ENCODE data around the gene CXCR4.
A peak's percentile ranks its signal among the peaks of the same experiment; 100 is the strongest.

CXCR4 gene

GRCh38 chr2:136117909-136118818 is at the start of gene CXCR4:
CXCR4 (minus strand) TSS chr2:136118149; CDS start chr2:136118060, 89 bp downstream.
- DNase-seq (ENCODE audit: low spot score), result peak; percentile 86

GRCh38 chr2:136164280-136164776 is 46.4 kb upstream of the CXCR4 start:
- peak; percentile 23 for DNase-seq (ENCODE audit: low spot score)

GRCh38 chr2:136162438-136162837 is 44.5 kb upstream of the CXCR4 start:
- DNase-seq (ENCODE audit: low spot score), result peak; percentile 18

- no peak for DNase-seq (ENCODE audit: low spot score)
Measured at GRCh38 chr2:136156411-136156810, 38.5 kb upstream of the CXCR4 start.

GRCh38 chr2:136154384-136154783 is 36.4 kb upstream of the CXCR4 start:
- no peak for DNase-seq (ENCODE audit: low spot score)

- no peak for DNase-seq (ENCODE audit: low spot score)
Measured at GRCh38 chr2:136151021-136151971, 33.3 kb upstream of the CXCR4 start.

GRCh38 chr2:136149011-136149410 is 31.1 kb upstream of the CXCR4 start:
- no peak for DNase-seq (ENCODE audit: low spot score)

- DNase-seq (ENCODE audit: low spot score), result no peak
Measured at GRCh38 chr2:136146564-136146963, 28.6 kb upstream of the CXCR4 start.

- DNase-seq (ENCODE audit: low spot score), result no peak
Measured at GRCh38 chr2:136143603-136144451, 25.9 kb upstream of the CXCR4 start.

- no peak for DNase-seq (ENCODE audit: low spot score)
Measured at GRCh38 chr2:136141510-136142149, 23.7 kb upstream of the CXCR4 start.

GRCh38 chr2:136139631-136140030 is 21.7 kb upstream of the CXCR4 start:
- no peak for DNase-seq (ENCODE audit: low spot score)

- no peak for DNase-seq (ENCODE audit: low spot score)
Measured at GRCh38 chr2:136137982-136138381, 20.0 kb upstream of the CXCR4 start.

GRCh38 chr2:136136931-136137330 is 19.0 kb upstream of the CXCR4 start:
- DNase-seq (ENCODE audit: low spot score), result no peak

GRCh38 chr2:136135921-136136906 is 18.3 kb upstream of the CXCR4 start:
- no peak for DNase-seq (ENCODE audit: low spot score)

GRCh38 chr2:136135462-136135861 is 17.5 kb upstream of the CXCR4 start:
- no peak for DNase-seq (ENCODE audit: low spot score)

- no peak for DNase-seq (ENCODE audit: low spot score)
Measured at GRCh38 chr2:136134126-136134525, 16.2 kb upstream of the CXCR4 start.

GRCh38 chr2:136133586-136133985 is 15.6 kb upstream of the CXCR4 start:
- DNase-seq (ENCODE audit: low spot score), result no peak

- DNase-seq (ENCODE audit: low spot score), result no peak
Measured at GRCh38 chr2:136133176-136133575, 15.2 kb upstream of the CXCR4 start.

- no peak for DNase-seq (ENCODE audit: low spot score)
Measured at GRCh38 chr2:136132825-136133155, 14.8 kb upstream of the CXCR4 start.
